ENCODE measurements around the gene RASL10B.

DNA sequence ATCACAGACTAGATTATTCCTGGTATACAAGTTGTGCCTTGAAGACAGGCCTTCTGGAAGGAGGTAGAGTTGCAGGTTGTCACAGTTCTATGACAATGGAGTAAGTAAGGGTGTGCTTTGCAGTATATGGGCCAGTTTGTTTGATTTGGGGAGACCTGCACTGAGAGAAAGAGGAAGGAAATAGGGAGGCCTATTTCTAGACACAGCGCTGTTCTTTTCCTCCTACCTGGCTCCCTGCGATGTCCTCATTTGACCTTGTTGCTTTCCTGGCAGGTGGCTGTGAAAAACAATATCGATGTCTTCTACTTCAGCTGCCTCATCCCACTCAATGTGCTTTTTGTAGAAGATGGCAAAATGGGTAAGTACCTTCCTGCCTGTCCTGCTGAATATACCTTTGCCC, 22.5 kb upstream of the RASL10B start:
- no peak for TF ChIP-seq OSR1 (CRISPR knock-in tag; IDR thresholded peaks at IDR 0.05)
- TF ChIP-seq ZC3H10 (CRISPR knock-in tag; IDR thresholded peaks at IDR 0.05), result no peak
- TF ChIP-seq ESRRG (CRISPR knock-in tag; IDR thresholded peaks at IDR 0.05), result no peak
- no peak for TF ChIP-seq ARNTL (CRISPR knock-in tag; IDR thresholded peaks at IDR 0.05; ENCODE audit: borderline replicate concordance, low read depth)
- TF ChIP-seq RARB (CRISPR knock-in tag; IDR thresholded peaks at IDR 0.05), result no peak
- TF ChIP-seq TCF4 (CRISPR knock-in tag; IDR thresholded peaks at IDR 0.05; ENCODE audit: borderline replicate concordance), result no peak
- TF ChIP-seq CSDC2 (CRISPR knock-in tag; IDR thresholded peaks at IDR 0.05), result no peak
- TF ChIP-seq ZFP3 (CRISPR knock-in tag; IDR thresholded peaks at IDR 0.05), result no peak
